ENCODE measurements around the gene GMEB1. TPM values are rescaled to one million over a fixed set of nuclear protein-coding genes. Genes with fewer than 3 reads are reported as not detected.
"Not testable (repeated sequence)": the region's sequence is repeated elsewhere in the genome, so short reads cannot be mapped to it uniquely, and the experiment has no call there.

Gene GMEB1
- total and polyA plus RNA-seq, 3 donors from 2014 or later: 12.6 to 17.2 (median 16.6) TPM

GRCh38 chr1:28737307-28738132 is 68.9 kb downstream of the GMEB1 start:
- TF ChIP-seq CTCF (IDR thresholded peaks at IDR 0.05) (no peak), POLR2A (IDR thresholded peaks at IDR 0.05) (no peak)
- H3K27ac ChIP-seq: peak overlapping the region; percentile 96 to 99
- no peaks in the 10 kb centered on the region for H3K36me3 ChIP-seq (ENCODE audit: low read depth, missing control alignments)
- WGBS, 2 donors: 1% methylated on average over 52 to 53 of the region's 53 CpGs
- peak overlapping the region; percentile 97 to 100 for H3K4me3 ChIP-seq
- intact Hi-C loops (cut with DNase I; ENCODE audit: low total_unique reads): no loop called here
- H3K9me3 ChIP-seq: no peaks in the 10 kb centered on the region
- peak; percentile 73 for DNase-seq
- H3K4me1 ChIP-seq: peaks cover 22% of the 10 kb centered on the region
- no peaks in the 10 kb centered on the region for H3K27me3 ChIP-seq

GRCh38 chr1:28740118-28740517 is 71.5 kb downstream of the GMEB1 start:
- Histone ChIP-seq H3K27ac (no peak overlapping the region), H3K36me3 (ENCODE audit: low read depth, missing control alignments) (no peaks in the 10 kb centered on the region), H3K27me3 (no peaks in the 10 kb centered on the region), H3K4me1 (peaks cover 32% of the 10 kb centered on the region), H3K9me3 (no peaks in the 10 kb centered on the region), H3K4me3 (no peak overlapping the region)
- intact Hi-C loops (cut with DNase I; ENCODE audit: low total_unique reads): no loop called here
- no peak for DNase-seq
- no peak for TF ChIP-seq CTCF (IDR thresholded peaks at IDR 0.05)

GRCh38 chr1:28744184-28744583 is 75.6 kb downstream of the GMEB1 start:
- DNase-seq: no peak
- H3K36me3 ChIP-seq (ENCODE audit: low read depth, missing control alignments): no peaks in the 10 kb centered on the region
- H3K27ac ChIP-seq: no peak overlapping the region
- intact Hi-C loops (cut with DNase I; ENCODE audit: low total_unique reads): no loop called here
- no peaks in the 10 kb centered on the region for H3K27me3 ChIP-seq
- 73 to 82% methylated on average over 4 of the region's 4 CpGs for WGBS, 2 donors
- no peaks in the 10 kb centered on the region for H3K9me3 ChIP-seq
- no peak overlapping the region for H3K4me3 ChIP-seq
- TF ChIP-seq POLR2A (IDR thresholded peaks at IDR 0.05): no peak
- TF ChIP-seq CTCF (IDR thresholded peaks at IDR 0.05): no peak
- H3K4me1 ChIP-seq: peaks cover 21% of the 10 kb centered on the region

GRCh38 chr1:28745653-28746173 is 77.1 kb downstream of the GMEB1 start:
- H3K4me3 ChIP-seq: no peak overlapping the region
- H3K27me3 ChIP-seq: no peaks in the 10 kb centered on the region
- H3K4me1 ChIP-seq: peaks cover 29% of the 10 kb centered on the region
- 85 to 97% methylated on average over 5 to 6 of the region's 6 CpGs for WGBS, 2 donors
- no peak overlapping the region for H3K27ac ChIP-seq
- no peak for DNase-seq
- H3K9me3 ChIP-seq: no peaks in the 10 kb centered on the region
- TF ChIP-seq CTCF (IDR thresholded peaks at IDR 0.05) (no peak), POLR2A (IDR thresholded peaks at IDR 0.05) (no peak)
- H3K36me3 ChIP-seq (ENCODE audit: low read depth, missing control alignments): no peaks in the 10 kb centered on the region
- intact Hi-C loops (cut with DNase I; ENCODE audit: low total_unique reads): no loop called here

GRCh38 chr1:28750330-28750729 is 81.7 kb downstream of the GMEB1 start:
- peak overlapping the region in 1 of 2 donors; percentile 28 for H3K27ac ChIP-seq
- intact Hi-C loops (cut with DNase I; ENCODE audit: low total_unique reads): no loop called here
- H3K4me1 ChIP-seq: peaks cover 45% of the 10 kb centered on the region
- DNase-seq: no peak
- H3K9me3 ChIP-seq: no peaks in the 10 kb centered on the region
- H3K27me3 ChIP-seq: no peaks in the 10 kb centered on the region
- no peak for TF ChIP-seq POLR2A (IDR thresholded peaks at IDR 0.05)
- TF ChIP-seq CTCF (IDR thresholded peaks at IDR 0.05): no peak
- no peaks in the 10 kb centered on the region for H3K36me3 ChIP-seq (ENCODE audit: low read depth, missing control alignments)
- WGBS, 2 donors: 58 to 66% methylated on average over 5 of the region's 5 CpGs
- no peak overlapping the region for H3K4me3 ChIP-seq

- H3K36me3 ChIP-seq (ENCODE audit: low read depth, missing control alignments); H3K4me3 ChIP-seq; H3K27me3 ChIP-seq; intact Hi-C loops (cut with DNase I; ENCODE audit: low total_unique reads); DNase-seq; H3K9me3 ChIP-seq: not testable (repeated sequence)
- Histone ChIP-seq H3K4me1 (peaks cover 49% of the 10 kb centered on the region), H3K27ac (peak overlapping the region in 1 of 2 donors; percentile 28)
- WGBS, 2 donors: 60 to 72% methylated on average over 8 of the region's 8 CpGs
Measured at GRCh38 chr1:28750771-28751294, 82.2 kb downstream of the GMEB1 start.
